GM18526 (cell line): ENCODE measurements around the gene SLC30A3.

Experiments
- POLR2A ChIP-seq: IDR thresholded peaks from 3 replicates; pipeline ENCODE4 v1.6.1; 2011; ENCODE audit not compliant: insufficient read length; ENCODE audit errors: extremely low read depth

The SLC30A3 gene

DNA sequence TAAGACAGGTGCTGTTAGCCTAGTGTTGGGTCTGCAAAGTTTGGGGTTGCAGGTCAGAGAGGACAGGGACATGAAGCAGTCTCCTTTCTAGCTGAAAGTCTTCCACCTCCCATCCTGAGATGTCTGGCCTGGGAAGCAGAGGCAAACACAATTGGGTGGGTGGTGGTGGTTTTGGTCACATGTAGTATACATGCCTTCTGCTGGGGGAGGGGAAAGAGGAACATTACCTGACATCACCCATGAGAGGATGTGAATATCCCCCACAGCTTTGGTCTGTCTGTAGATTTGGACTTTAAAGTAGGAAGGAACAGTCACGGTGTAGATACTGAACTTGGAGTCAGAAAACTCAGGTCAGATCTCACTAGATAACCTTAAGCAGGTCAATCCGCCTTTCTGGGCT, 7.8 kb upstream of the SLC30A3 start:
- no peak for TF ChIP-seq POLR2A

DNA sequence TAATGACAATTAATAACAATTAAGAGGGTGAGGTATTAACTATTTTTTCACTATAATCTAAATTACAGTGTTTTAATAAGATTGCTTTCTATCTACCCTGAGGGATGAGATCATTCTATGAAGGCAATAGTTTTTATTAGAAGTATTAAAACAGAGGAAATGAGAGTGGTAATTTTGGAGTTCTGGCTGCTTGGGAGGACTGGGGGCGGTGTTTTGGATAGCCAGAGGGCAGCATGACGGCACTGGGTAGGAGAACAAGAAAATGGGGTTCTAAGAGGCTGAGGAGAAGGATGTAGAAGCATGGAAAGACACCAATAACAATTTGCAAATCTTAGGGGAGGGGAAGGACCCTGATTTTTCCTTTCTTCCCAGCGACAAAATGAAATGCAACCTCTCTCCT, 7.3 kb upstream of the SLC30A3 start:
- no peak for TF ChIP-seq POLR2A

DNA sequence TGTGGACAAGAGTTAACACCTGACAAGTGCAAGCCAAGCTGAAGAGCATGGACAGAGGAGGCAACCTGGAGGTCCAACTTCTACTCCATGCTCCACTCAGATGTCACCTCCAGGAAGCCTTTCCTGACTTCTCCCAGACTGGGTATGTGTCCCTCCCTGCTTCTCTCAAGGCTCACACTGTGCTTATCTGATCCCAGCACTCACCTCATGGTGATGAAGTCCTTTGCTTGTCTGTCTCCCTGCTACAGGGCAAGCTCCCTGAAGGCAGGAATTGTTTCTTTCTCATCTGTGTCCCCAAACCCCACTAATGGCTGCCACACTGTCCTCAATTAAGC, 2.7 kb upstream of the SLC30A3 start:
- TF ChIP-seq POLR2A, result no peak

GRCh38 chr2:27264753-27265535, 2.1 kb upstream of the SLC30A3 start:
- TF ChIP-seq POLR2A, result no peak

DNA sequence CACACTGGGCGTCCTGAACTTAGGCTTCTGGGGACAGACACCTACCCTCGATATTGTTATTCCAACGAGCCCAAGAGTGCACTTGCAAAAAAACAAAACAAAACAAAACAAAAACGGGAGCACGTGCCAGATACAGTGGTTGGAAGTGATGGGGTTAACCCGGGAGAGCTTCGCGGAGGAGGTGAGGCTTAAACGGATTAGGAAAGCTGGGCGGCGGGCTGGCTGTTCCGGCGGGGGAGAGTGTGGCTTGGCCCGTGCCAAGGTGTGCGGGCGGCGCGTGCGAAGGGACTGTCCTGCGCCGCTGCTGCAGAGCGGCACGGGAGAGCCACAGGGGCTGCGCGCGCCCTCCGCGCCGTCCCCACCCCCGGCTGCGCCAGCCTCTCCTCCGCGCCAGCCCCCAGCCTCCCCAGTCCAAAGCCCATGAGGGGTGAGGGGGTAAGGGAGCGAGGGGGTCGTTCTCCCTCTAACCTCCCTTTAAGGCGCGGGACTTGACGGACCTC, 1.5 kb upstream of the SLC30A3 start:
- no peak for TF ChIP-seq POLR2A

DNA sequence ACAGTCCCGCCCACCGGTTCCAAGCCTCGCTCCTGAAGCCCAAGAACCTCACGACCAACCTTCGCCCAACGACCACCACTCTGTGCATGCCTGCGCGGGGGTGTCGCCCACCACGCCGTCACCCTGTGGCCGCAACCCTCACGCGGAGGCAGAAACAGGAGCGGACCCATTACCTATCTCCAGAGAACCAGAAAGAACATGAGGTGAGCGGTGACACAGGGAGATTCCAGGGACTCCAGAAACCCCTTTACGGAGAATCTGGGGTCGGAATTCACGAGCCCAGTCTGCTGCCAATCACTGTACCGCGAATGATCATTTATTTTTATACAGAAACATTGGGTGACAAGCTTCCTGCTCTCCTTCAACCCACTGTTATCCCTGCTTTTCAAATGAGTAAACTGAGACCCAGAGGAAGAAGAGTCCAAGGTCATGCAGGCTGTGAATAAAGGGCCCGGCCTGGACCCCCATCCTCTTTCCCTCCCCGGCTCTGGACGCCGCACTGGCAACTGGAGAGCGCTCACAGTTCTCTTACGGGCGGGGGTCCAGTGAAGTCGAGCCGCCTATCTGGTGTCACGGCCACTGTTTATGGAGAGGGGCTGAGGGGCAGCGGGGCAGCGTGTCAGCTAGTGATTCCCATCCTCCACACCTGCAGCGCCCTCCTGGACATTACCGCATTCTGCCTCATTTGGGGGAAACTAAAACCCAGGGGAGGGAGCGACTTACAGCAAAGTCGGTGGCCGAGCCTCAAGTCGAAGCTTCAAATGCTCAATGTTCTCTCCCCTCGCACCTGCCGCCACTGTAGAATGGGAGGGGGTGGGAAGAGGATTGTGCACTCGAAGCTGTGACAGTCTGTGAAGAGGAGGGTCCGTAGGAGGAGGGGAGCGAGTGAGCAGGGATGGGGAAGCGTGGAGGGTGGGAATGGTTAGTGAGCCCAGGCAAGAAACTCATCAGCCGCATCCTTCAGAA, 723 bp upstream of the SLC30A3 start:
- no peak for TF ChIP-seq POLR2A

DNA sequence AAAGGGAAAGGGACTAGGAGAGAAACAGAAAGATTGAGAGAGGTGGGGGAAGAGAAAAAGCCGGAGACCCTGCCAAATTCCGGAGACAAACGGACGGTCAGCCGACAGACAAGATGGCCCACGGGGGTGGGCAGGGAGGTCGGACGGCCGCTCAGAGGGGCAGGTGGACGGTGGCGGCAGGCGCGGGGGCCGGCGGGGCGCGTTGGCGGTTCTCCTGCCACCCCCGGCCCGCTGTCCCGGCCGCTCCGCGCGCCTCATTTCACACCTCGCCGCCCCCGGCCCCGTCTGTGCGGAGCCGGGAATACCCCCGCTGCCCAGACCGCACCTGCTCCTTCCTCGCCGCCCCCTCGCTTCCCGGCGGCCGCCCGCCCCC, 935 bp downstream of the SLC30A3 start:
- TF ChIP-seq POLR2A, result no peak

DNA sequence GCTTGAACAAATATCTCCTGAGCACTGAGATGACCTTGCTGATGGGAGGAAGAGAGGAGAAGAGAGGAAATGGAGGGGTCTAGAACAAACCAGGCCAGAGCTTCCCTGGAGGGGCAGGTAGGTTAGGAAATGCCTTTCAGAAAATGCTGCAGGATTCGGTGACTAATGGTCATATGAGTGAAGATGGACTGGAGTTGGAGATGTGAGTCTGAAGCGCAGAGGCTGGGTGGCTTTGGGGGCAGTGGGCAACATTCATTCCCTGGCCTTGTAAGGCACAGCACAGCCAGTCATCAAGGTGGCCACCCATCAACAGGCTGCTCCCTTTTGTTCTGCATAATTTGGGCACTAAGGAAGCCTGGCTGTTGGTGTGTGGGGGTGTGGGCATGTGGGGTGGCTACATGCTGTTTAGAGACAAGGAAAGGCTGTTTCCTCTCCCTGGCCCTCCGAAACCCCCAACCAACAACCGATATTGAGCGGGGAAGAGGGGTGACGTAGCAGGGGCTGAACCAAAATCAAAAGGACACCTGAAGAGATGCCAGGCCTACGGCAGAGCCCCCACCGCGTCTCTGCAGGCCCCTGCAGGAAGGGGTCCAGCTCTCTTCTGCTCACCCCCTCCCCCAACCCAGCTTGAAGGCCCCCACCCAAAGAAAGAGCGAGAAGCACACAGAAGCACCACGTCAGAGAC, 1.5 kb downstream of the SLC30A3 start:
- no peak for TF ChIP-seq POLR2A

- TF ChIP-seq POLR2A, result no peak
Observed at GRCh38 chr2:27258051-27258450, 4.8 kb downstream of the SLC30A3 start.

GRCh38 chr2:27256855-27257454, 5.9 kb downstream of the SLC30A3 start:
- TF ChIP-seq POLR2A, result no peak

GRCh38 chr2:27255660-27256059, 7.2 kb downstream of the SLC30A3 start:
- no peak for TF ChIP-seq POLR2A

DNA sequence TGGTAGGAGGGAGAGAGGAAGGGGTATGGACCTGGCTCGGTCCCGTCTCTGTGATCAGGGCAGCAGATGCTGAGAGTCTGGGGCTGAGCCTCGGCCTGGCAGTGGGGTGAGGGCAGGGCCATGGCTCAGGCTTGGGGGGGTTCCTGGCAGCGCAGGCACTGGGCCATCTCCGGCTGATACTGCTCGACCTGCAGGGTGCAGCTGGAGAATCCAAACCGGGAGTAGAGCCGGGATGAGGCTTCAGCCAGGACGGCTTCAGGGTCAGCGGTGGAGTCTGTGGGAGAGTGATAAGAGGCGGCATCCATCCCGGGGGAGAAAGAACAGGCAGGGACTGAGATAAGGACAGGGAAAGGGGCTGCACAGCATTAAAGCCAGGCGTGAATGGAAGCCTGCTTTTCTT, 7.7 kb downstream of the SLC30A3 start:
- TF ChIP-seq POLR2A, result no peak

- TF ChIP-seq POLR2A, result no peak
Observed at GRCh38 chr2:27251766-27252165, 11.1 kb downstream of the SLC30A3 start.

GRCh38 chr2:27250652-27251379, 12.0 kb downstream of the SLC30A3 start:
- no peak for TF ChIP-seq POLR2A
